ENCODE results near the gene IFNA14.
A peak's percentile ranks its signal among the peaks of the same experiment; 100 is the strongest.

Gene IFNA14

DNA sequence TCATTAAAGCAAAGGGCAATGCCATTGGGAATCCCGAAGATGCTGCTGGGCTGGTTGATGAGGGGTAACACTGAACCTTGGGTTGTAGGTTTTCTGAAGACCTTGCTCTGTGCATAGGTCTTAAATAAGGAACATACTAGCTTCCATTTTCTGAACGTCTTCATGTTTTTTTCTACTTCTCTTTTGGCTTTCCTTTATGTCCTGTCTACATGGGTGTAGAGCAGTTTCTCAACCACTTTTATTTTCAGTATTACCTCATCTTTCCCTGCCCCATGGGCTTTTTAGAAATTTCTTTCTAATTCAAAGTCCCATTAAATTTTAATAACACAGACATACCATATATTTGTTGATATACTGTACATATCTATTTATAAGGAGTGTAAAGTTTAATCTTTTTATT is at the start of gene IFNA14:
Gene IFNA14 (minus strand): TSS at position 95 of the 400 bp plus-strand sequence. CDS start 70 bp downstream, at position 25.
- no peak within 1 kb of the TSS for H3K27ac Mint-ChIP-seq
- no peaks in the 10 kb centered on the region for H3K9me3 Mint-ChIP-seq
- peaks cover 18% of the 10 kb centered on the region for H3K4me1 Mint-ChIP-seq (ENCODE audit: low read depth)
- intact Hi-C loops (cut with micrococcal nuclease) = loop anchor here (5.0 kb wide), 1 partner anchor 77 kb away; no protein-coding TSS in a partner anchor
- H3K36me3 Mint-ChIP-seq (ENCODE audit: low read depth) = no peaks in the 10 kb centered on the region
- no peak within 1 kb of the TSS for H3K4me3 Mint-ChIP-seq
- H3K27me3 Mint-ChIP-seq = peaks cover 54% of the 10 kb centered on the region

- Mint-ChIP-seq H3K4me3 (no peak overlapping the region), H3K27me3 (no peaks in the 10 kb centered on the region), H3K9me3 (peaks cover 8% of the 10 kb centered on the region), H3K4me1 (ENCODE audit: low read depth) (peaks cover 24% of the 10 kb centered on the region), H3K36me3 (ENCODE audit: low read depth) (no peaks in the 10 kb centered on the region), H3K27ac (no peak overlapping the region)
- intact Hi-C loops (cut with micrococcal nuclease) = no loop called here
These were observed 47.5 kb upstream of the IFNA14 start for GRCh38 chr9:21287280-21287679.

DNA sequence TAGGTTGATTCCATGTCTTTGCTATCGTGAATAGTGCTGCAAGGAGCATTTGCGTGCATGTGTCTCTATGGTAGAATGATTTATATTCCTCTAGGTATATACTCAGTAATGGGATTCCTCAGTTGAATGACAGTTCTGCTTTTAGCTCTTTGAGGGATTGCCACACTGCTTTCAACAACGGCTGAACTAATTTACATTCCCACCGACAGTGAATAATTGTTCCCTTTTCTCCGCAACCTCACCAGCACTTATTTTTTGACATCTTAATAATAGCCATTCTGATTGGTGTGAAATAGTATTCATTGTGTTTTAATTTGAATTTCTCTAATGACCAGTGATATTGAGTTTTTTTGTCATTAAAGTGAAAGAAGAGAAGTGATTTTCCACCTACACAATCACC is 46.9 kb upstream of the IFNA14 start:
- Mint-ChIP-seq H3K27ac (no peak overlapping the region), H3K27me3 (peaks cover 1% of the 10 kb centered on the region), H3K36me3 (ENCODE audit: low read depth) (no peaks in the 10 kb centered on the region), H3K4me1 (ENCODE audit: low read depth) (peaks cover 27% of the 10 kb centered on the region), H3K4me3 (peak overlapping the region; percentile 52), H3K9me3 (peaks cover 8% of the 10 kb centered on the region)
- intact Hi-C loops (cut with micrococcal nuclease) = no loop called here

GRCh38 chr9:21286099-21286498 is 46.3 kb upstream of the IFNA14 start:
- peaks cover 33% of the 10 kb centered on the region for H3K4me1 Mint-ChIP-seq (ENCODE audit: low read depth)
- intact Hi-C loops (cut with micrococcal nuclease) = no loop called here
- H3K36me3 Mint-ChIP-seq (ENCODE audit: low read depth) = no peaks in the 10 kb centered on the region
- H3K27me3 Mint-ChIP-seq = peaks cover 1% of the 10 kb centered on the region
- no peak overlapping the region for H3K27ac Mint-ChIP-seq
- peaks cover 8% of the 10 kb centered on the region for H3K9me3 Mint-ChIP-seq
- H3K4me3 Mint-ChIP-seq = no peak overlapping the region

- Mint-ChIP-seq H3K36me3 (ENCODE audit: low read depth) (no peaks in the 10 kb centered on the region), H3K27ac (no peak overlapping the region)
These were observed 41.5 kb upstream of the IFNA14 start for GRCh38 chr9:21281275-21281674.

DNA sequence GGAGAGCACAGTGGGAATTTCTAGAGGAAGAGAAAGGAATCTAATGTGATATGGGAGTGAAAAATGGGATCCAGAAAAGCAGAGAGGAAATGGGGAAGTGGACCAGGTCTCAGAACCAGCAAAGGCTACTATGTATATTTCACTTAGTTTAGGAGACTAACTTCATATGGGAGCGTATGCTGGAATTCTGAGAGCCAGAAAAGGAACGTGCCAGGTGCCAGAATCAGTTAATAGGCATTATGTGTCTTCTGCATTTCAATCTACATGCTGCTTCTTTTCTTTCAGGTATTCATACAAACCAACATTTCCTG is 28.5 kb upstream of the IFNA14 start:
- Mint-ChIP-seq H3K27ac (no peak overlapping the region), H3K9me3 (no peaks in the 10 kb centered on the region), H3K4me1 (ENCODE audit: low read depth) (peaks cover 12% of the 10 kb centered on the region), H3K4me3 (no peak overlapping the region), H3K36me3 (ENCODE audit: low read depth) (no peaks in the 10 kb centered on the region), H3K27me3 (peaks cover 8% of the 10 kb centered on the region)
- intact Hi-C loops (cut with micrococcal nuclease) = no loop called here

More at GRCh38 chr9:21281275-21281674, 41.5 kb upstream of the IFNA14 start:
- Mint-ChIP-seq H3K4me3 (no peak overlapping the region), H3K27me3 (peaks cover 1% of the 10 kb centered on the region), H3K4me1 (ENCODE audit: low read depth) (peaks cover 13% of the 10 kb centered on the region), H3K9me3 (peaks cover 4% of the 10 kb centered on the region)
- intact Hi-C loops (cut with micrococcal nuclease) = no loop called here

DNA sequence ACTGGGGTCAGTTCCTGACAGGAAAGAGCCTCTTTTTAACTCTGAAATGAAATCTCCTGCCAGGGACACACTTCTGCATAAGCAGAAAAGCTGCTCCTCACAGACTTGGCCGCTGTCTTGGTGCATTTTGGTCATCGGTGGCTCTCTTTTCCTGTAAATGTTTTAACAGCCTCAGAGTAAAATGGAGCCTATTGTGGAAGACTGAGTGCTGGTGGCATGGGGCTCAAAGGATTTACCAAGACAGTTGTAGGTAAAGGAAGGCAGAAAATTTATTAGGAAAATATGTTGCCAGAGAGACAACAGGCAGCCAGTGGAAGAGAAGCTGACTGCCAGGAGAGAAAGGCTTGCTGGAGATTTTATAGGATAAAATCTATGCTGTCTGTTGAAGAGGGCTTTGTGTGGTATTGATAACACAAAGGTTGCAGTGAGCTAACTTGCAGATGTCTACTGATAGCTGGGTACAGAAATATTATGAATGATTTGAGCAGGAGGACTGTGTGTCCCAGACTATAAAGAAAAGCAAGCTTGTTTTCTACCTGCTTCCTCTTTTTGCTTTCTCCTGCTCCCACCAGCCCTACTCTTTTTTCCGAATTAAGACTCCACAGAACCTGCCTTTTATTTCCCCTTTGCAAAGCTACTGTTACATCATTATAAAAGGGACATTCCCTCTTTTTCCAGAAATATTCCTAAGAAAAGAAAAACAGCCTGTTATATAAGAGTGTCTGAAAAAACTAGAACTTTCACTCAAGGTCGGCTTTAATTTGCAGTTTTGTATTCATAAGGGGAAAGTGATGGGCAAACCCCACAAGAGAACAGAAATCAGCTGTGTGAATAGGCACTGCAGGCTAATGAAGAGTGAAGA is 27.9 kb upstream of the IFNA14 start:
- peaks cover 12% of the 10 kb centered on the region for H3K4me1 Mint-ChIP-seq (ENCODE audit: low read depth)
- no peaks in the 10 kb centered on the region for H3K9me3 Mint-ChIP-seq
- no peaks in the 10 kb centered on the region for H3K36me3 Mint-ChIP-seq (ENCODE audit: low read depth)
- peaks cover 8% of the 10 kb centered on the region for H3K27me3 Mint-ChIP-seq
- no peak overlapping the region for H3K27ac Mint-ChIP-seq
- intact Hi-C loops (cut with micrococcal nuclease) = no loop called here
- no peak overlapping the region for H3K4me3 Mint-ChIP-seq

DNA sequence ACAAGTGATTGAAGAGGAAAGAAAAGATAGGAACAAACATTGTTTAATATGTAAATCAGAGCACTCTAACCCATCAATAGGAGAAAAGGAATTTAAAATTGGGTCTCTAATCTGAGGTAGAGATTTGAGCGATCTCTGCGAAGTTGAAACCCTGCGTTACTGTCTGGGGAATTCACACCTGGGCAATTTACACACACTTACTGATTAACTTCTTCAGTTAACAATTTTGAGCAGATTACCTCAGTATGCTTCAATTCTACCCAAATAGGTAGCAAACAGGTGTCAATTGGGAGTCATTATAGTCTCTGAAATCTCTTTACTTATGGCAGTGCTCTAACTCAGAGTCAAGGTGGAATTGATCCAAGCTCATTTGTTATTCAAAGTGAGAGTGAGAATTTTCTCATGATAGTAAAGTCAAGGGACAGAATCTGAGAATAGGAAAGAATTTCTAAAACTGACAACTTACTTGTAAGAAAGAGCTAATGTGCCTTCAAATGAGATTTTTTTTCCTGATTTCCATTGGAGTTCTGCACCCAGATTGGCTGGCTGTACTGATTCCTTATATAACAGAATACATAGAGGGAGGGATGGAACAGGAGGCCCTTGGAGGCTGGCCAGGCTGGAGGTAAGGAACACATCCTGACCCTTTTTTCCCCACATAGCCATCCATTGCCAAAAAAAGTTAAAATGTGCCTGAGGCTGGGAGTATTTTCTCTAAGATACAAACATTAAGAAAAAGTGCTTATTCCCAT is 27.1 kb upstream of the IFNA14 start:
- no peak overlapping the region for H3K4me3 Mint-ChIP-seq
- intact Hi-C loops (cut with micrococcal nuclease) = no loop called here
- H3K4me1 Mint-ChIP-seq (ENCODE audit: low read depth) = peaks cover 12% of the 10 kb centered on the region
- no peak overlapping the region for H3K27ac Mint-ChIP-seq
- no peaks in the 10 kb centered on the region for H3K9me3 Mint-ChIP-seq
- H3K27me3 Mint-ChIP-seq = peaks cover 8% of the 10 kb centered on the region
- H3K36me3 Mint-ChIP-seq (ENCODE audit: low read depth) = no peaks in the 10 kb centered on the region

GRCh38 chr9:21265421-21266189 is 25.8 kb upstream of the IFNA14 start:
- intact Hi-C loops (cut with micrococcal nuclease) = no loop called here
- Mint-ChIP-seq H3K36me3 (ENCODE audit: low read depth) (no peaks in the 10 kb centered on the region), H3K4me1 (ENCODE audit: low read depth) (peaks cover 12% of the 10 kb centered on the region), H3K9me3 (no peaks in the 10 kb centered on the region), H3K27ac (no peak overlapping the region), H3K4me3 (no peak overlapping the region), H3K27me3 (peaks cover 8% of the 10 kb centered on the region)

DNA sequence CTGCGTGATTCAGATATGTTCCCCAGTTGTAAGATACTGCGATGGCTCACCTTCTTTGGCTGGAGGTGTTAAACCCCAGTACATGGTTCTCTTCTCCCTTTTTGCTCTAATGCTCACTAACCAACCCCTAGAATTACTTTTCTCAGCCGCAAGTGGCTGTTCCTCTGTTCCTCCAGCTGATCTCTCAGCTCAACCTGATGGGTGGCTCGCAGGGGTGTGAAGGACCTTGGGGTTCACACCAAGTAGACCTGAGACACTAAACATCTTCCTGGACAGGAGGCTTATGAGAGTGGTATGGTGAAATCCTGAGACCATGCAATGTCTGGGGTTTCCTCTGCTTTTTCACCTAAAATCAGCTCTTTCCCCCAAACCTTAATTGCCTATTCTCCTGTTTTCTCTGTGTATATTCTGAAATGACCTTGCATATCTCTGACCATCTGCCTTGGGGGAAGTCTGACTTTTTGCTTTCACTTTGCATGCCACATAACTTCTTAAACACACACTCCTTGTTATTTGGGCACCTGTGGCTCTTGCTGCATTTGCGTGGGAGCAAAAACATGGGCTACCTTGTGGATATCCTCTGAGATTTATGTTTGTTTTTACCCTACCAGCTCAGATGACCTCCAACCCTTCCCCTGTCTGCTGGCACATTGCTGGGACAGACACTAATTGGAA is 15.9 kb upstream of the IFNA14 start:
- no peak overlapping the region for H3K27ac Mint-ChIP-seq
- intact Hi-C loops (cut with micrococcal nuclease) = loop anchor here (10.0 kb wide), 1 partner anchor 149 kb away; the partner anchor contains the start of gene IFNA8
- peaks cover 23% of the 10 kb centered on the region for H3K4me1 Mint-ChIP-seq (ENCODE audit: low read depth)
- peaks cover 33% of the 10 kb centered on the region for H3K27me3 Mint-ChIP-seq
- H3K4me3 Mint-ChIP-seq = no peak overlapping the region
- no peaks in the 10 kb centered on the region for H3K36me3 Mint-ChIP-seq (ENCODE audit: low read depth)
- no peaks in the 10 kb centered on the region for H3K9me3 Mint-ChIP-seq

GRCh38 chr9:21252721-21253547 is 13.1 kb upstream of the IFNA14 start:
- H3K4me3 Mint-ChIP-seq = no peak overlapping the region
- no peaks in the 10 kb centered on the region for H3K36me3 Mint-ChIP-seq (ENCODE audit: low read depth)
- no peaks in the 10 kb centered on the region for H3K9me3 Mint-ChIP-seq
- intact Hi-C loops (cut with micrococcal nuclease) = loop anchor here (5.0 to 10.0 kb wide), 4 partner anchors 64 to 204 kb away; partner anchors contain the start of genes IFNA1 and IFNA8
- H3K27ac Mint-ChIP-seq = no peak overlapping the region
- H3K4me1 Mint-ChIP-seq (ENCODE audit: low read depth) = peaks cover 23% of the 10 kb centered on the region
- H3K27me3 Mint-ChIP-seq = peaks cover 50% of the 10 kb centered on the region

- no peaks in the 10 kb centered on the region for H3K36me3 Mint-ChIP-seq (ENCODE audit: low read depth)
- no peak overlapping the region for H3K4me3 Mint-ChIP-seq
- intact Hi-C loops (cut with micrococcal nuclease) = loop anchor here (5.0 to 10.0 kb wide), 4 partner anchors 66 to 206 kb away; partner anchors contain the start of genes IFNA1 and IFNA8
- peaks cover 49% of the 10 kb centered on the region for H3K27me3 Mint-ChIP-seq
- no peaks in the 10 kb centered on the region for H3K9me3 Mint-ChIP-seq
- H3K27ac Mint-ChIP-seq = no peak overlapping the region
- H3K4me1 Mint-ChIP-seq (ENCODE audit: low read depth) = peaks cover 23% of the 10 kb centered on the region
These were observed 11.8 kb upstream of the IFNA14 start for GRCh38 chr9:21251638-21252037.

Data from dendritic cell treated with granulocyte-macrophage colony-stimulating factor and Interleukin-4, amounts not matched to agents 40 ng/mL and 50 ng/mL, for 4 days (primary cell).